ENCODE results near the gene RTKN2.

RTKN2 gene

GRCh38 chr10:62175251-62175650 lies 93.4 kb downstream of the RTKN2 start:
- no peak for DNase-seq (ENCODE audit: low read depth in 2 of 2)

- DNase-seq (ENCODE audit: low read depth in 2 of 2): no peak
Measured at GRCh38 chr10:62172465-62172864, 96.2 kb downstream of the RTKN2 start.

DNA sequence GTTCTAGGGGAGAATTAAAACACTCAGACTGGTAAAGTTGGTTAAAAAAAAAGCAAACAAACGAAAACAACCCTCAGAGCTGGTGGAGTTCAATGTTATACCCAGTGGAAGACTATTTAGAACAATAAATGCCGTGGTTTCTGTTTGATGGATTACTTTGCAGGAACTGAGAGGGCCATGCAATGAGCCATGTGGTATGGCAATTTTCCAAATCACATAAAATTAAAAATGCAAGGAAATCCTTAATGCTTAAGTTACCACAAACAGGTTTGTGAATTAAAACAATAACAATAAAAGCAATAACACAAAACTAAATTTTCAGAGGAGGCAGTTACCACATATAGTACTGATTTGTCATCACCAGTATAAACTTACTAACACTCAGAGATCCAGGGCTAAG lies 96.9 kb downstream of the RTKN2 start:
- DNase-seq (ENCODE audit: low read depth in 2 of 2): no peak

GRCh38 chr10:62170732-62171131 lies 97.9 kb downstream of the RTKN2 start:
- DNase-seq (ENCODE audit: low read depth in 2 of 2): no peak

DNA sequence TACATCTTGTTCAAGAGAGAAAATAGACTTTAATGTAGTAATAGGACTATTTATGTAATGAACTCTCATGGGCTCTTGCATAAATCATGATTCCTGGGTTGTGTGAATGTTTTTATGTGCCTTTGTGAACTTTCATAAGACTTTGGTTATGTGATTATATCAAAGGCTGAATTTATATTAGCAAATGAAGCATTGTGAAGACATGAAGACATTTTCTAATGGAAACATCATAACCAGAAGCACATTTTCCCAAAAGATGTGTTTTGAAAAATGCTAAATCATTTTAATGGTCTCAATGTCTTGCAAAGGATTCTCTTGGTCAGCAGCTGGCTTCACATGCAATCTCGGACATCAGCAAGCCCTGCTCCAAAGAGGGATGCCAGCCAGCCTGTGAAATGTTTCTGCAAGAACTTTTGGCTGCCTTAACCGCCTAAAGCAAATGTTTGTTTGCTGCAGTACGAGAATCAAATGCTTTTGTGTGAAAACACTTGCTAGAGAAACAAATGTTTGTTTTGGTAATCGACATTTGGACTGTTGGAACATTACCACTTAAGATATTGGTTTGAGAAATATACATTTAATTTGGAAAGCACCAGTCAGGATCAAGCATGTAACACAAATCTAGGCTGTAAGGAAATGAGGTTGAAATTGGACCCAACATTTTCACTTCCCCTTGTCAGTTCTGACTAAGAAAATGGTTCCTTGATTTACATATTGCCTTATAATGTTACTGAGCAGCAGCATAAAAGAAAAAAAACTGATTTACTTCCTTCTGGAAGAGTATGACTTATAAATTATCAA lies 102.1 kb downstream of the RTKN2 start:
- no peak for DNase-seq (ENCODE audit: low read depth in 2 of 2)

DNA sequence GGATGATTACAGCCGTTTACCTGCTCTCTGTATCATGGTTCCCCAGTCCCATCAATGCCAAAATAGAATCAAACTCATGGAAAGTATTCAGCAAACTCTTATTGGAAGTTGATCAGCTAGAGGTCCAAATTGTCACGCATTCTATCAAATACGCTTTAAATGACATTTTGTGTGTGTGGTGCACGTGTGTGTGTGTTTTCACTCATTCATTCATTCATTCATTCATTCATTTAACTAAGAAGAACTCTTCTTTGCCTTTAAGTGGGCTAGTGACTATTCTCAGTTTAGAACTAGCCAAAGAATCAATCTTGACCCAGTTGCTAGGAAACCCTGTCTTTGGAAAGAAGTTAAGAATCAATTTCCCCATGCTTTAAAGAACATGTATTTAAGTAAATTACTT lies 102.8 kb downstream of the RTKN2 start:
- no peak for DNase-seq (ENCODE audit: low read depth in 2 of 2)

DNA sequence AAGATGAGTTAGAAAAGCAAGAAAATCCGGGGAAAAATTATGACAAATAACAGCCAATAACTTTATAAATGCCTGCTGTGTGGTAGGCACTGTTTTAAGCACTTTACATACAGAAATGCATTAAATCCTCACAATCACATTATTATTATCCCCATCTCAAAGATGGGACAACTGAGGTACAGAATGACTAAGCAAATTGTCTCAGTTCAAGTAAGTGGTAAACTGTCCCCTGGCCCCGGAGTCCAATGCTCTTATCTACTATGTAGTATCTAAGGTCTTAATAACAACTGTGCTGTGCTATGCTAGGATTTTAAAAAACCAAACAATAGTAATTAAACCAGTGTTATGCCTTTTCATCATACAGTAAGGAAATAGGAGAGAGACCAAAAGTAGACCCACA lies 105.6 kb downstream of the RTKN2 start:
- DNase-seq (ENCODE audit: low read depth in 2 of 2): no peak

- DNase-seq (ENCODE audit: low read depth in 2 of 2): no peak
Measured at GRCh38 chr10:62162261-62162981, 106.2 kb downstream of the RTKN2 start.

GRCh38 chr10:62159351-62159750 lies 109.3 kb downstream of the RTKN2 start:
- DNase-seq (ENCODE audit: low read depth in 2 of 2): no peak

DNA sequence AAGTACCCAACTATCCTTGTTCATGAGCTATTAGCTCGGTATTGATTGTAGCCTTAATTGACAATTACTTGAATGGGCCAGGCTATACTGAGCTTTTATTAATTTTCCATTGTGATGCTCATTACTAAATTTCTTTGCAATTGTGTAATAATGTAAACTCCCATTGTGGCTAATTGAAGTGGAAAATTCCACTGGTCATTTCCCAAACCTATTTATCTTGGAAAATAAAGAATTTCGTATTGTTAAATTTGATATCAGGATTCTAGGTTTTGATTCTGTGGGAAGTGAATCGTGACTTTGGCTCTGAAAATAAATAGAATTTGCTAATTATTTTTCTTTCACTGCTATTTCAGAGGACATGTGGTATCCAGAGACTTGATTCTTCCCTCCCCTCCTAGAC lies 111.0 kb downstream of the RTKN2 start:
- DNase-seq (ENCODE audit: low read depth in 2 of 2): no peak

DNA sequence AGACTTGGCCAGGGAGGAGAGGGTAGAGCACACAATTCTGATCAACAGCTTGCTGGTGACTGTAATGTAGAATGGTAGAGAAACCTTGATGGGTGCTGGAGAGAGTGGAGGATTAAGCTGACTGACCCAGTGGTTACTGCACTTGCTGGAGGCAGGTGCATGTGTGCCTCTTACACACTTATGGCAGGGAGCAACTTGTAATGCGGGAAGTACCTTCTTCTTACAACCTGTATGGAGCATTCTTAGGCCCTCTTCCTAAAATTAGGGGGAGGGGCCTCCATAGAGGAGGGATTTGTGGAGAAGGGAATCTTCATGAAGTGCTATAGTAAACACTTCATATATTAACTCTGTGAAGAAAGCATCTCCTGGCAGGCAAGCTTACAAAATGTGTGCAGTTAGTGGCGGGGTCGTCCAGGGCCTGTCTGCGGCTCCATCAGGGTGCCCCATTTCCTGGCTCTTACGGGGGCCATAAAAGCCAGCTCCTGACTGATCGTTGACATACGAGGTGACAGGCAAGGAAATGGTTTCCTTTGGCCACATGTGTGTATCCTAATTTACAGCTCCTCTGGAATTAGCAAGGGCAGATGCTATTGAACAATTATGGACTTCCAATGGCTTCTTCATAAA lies 113.5 kb downstream of the RTKN2 start:
- no peak for DNase-seq (ENCODE audit: low read depth in 2 of 2)

DNA sequence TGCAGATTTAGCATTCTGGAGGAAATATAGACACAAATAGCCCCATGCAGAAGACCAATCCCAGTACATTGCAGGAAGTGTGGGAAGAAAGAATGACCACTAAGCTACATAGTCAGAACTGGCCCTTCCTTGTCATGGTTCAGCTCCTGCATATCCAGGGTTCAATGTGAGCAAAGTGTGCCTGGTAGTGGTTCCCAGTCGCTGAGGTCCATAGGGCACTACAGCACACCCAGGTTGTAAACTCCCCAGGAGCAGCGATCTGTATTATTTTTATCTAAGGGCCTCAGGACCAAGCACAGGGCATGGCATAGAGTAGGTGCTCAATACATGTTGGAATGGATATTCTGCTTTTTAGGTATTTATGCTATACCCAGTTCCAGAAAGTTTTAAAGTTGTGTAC lies 114.4 kb downstream of the RTKN2 start:
- no peak for DNase-seq (ENCODE audit: low read depth in 2 of 2)

DNA sequence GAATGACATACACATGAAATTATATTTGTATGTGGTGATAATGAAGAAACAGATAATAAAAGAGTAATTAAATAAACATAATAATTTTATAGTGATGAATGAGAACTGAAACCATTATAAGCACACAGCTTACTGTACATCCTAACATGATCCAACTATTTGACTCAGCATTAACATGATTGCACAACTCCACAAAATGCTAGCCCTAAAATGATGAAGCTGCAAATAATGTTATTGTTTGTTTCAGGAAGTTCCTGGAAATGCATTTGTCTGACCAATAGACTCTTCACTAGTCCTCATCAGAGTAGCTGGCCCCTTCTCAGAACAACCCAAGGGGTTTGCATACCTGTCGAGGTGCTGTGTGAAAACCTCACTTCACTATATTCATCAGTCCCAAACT lies 115.5 kb downstream of the RTKN2 start:
- no peak for DNase-seq (ENCODE audit: low read depth in 2 of 2)

GRCh38 chr10:62149621-62150020 lies 119.0 kb downstream of the RTKN2 start:
- DNase-seq (ENCODE audit: low read depth in 2 of 2): no peak

- DNase-seq (ENCODE audit: low read depth in 2 of 2): no peak
Measured at GRCh38 chr10:62148155-62148554, 120.5 kb downstream of the RTKN2 start.

DNA sequence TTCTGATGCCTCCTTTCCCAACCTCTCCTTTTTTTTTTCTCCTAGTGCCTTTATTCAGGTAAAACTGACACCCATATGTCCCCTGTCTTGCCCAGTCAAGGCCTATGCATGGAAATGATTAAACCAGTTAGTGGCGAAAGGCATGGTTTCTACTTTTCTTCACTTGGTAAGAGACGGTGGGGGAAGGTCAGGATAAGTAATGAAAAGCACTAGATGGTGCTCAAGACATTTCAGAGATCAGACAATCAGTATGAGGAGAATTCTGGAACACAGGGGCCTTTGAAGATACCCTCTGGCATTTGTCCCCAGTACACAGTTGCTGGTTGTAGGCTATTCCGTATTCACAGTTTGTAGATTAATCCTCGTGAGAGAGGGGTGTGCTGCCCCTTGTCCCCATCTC lies 121.2 kb downstream of the RTKN2 start:
- DNase-seq (ENCODE audit: low read depth in 2 of 2): no peak

- no peak for DNase-seq (ENCODE audit: low read depth in 2 of 2)
Measured at GRCh38 chr10:62136931-62137330, 131.7 kb downstream of the RTKN2 start.

GRCh38 chr10:62133618-62134017 lies 135.0 kb downstream of the RTKN2 start:
- DNase-seq (ENCODE audit: low read depth in 2 of 2): no peak

All from stimulated activated CD4-positive, alpha-beta T cell treated with anti-CD3 and anti-CD28 coated beads, Interleukin-15, amount 100 ng/mL, for 48 hours (primary cell).